ENCODE measurements around the gene WBP1. TPM values are rescaled to one million over a fixed set of nuclear protein-coding genes. Genes with fewer than 3 reads are reported as not detected.

The WBP1 gene
- total RNA-seq, 2 donors from 2014 or later = 65.0 to 87.7 TPM

DNA sequence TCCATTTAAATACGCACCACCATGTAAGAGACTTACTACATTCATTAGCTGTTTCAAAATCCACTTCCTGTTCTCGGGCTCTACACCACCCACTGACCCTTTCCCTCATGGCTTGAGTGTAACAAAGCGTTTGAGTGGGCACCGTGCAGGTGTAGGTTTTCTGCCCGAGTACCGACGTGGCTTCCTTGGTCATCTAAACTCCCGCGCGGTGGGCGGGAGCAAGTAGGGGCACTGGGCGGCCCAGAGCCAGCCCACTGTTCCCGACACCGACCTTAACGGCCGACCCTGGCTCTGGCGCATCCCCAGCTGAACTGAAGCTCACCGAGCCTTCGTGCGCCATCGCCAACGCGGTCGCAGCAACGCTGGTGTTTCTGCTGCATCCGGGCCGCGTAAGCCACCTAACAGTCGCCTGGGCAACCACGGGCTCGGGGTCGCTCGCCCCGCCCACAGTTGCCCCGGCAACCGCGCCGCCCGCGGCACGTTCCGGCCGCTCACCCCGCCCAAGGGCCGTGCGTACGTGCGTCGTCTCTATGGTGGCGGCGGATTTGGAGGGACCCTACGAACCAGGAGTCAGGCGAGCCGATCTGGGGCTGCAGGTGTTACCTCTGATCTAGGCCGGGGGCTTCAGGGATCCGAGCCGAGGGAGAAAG, 36.9 kb upstream of the WBP1 start, which contains the start of the genes C2orf81 and WDR54:
Gene C2orf81, minus strand, starts transcription at position 399 of the 650 bp plus-strand sequence. Its CDS starts 59 bp downstream, at position 340.
Gene WDR54, plus strand, starts transcription at position 510 of the 650 bp plus-strand sequence. CDS start 424 bp downstream, outside the sequence.
- peaks cover 42% of the 10 kb centered on the region for H3K4me1 Mint-ChIP-seq (ENCODE audit: low read depth)
- H3K27me3 Mint-ChIP-seq (ENCODE audit: low read depth) = no peaks in the 10 kb centered on the region
- peak; percentile 97 to 98 for ATAC-seq (replicated peaks in 1 of 2)
- peaks cover 2 to 4% of the 10 kb centered on the region in 2 donors for H3K36me3 Mint-ChIP-seq (ENCODE audit: insufficient read depth in 2 of 2)
- peak within 1 kb of the TSS; percentile 96 to 97 for H3K4me3 Mint-ChIP-seq
- DNase-seq = peak; percentile 96 to 97
- peak within 1 kb of the TSS; percentile 94 for H3K27ac Mint-ChIP-seq
- H3K9me3 Mint-ChIP-seq = no peaks in the 10 kb centered on the region

- H3K27ac Mint-ChIP-seq = no peak overlapping the region
- no peak for DNase-seq
- H3K9me3 Mint-ChIP-seq = no peaks in the 10 kb centered on the region
- no peak for ATAC-seq (replicated peaks in 1 of 2)
- peaks cover 37% of the 10 kb centered on the region for H3K4me1 Mint-ChIP-seq (ENCODE audit: low read depth)
- peak overlapping the region; percentile 96 to 97 for H3K4me3 Mint-ChIP-seq
- no peaks in the 10 kb centered on the region for H3K27me3 Mint-ChIP-seq (ENCODE audit: low read depth)
- H3K36me3 Mint-ChIP-seq (ENCODE audit: insufficient read depth in 2 of 2) = peaks cover 2 to 4% of the 10 kb centered on the region in 2 donors
These were observed 34.8 kb upstream of the WBP1 start for GRCh38 chr2:74423231-74424095.

- H3K36me3 Mint-ChIP-seq (ENCODE audit: insufficient read depth in 2 of 2) = peaks cover 2 to 4% of the 10 kb centered on the region in 2 donors
- no peak overlapping the region for H3K27ac Mint-ChIP-seq
These were observed 33.9 kb upstream of the WBP1 start for GRCh38 chr2:74424139-74424992.

DNA sequence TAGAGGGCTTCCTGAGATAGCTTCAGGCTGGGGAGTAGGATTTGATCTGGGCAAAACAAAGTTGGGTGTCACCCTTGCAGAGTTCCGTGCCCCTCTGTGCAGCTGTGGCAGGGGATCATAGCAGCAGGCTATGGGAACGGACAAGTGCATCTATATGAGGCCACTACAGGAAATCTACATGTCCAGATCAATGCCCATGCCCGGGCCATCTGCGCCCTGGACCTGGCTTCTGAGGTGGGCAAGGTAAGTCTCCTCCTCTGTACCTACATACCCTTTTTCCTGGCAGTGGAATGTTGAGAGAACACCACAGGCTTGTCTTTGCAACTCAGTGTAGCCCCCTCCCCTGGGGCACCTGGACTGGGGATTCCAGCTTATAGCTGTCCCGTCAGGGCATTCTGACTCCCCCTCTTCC, 33.2 kb upstream of the WBP1 start:
- DNase-seq (no peak), ATAC-seq (replicated peaks in 1 of 2) (no peak)
- H3K27ac Mint-ChIP-seq = no peak overlapping the region
- no peak overlapping the region for H3K4me3 Mint-ChIP-seq
- H3K27me3 Mint-ChIP-seq (ENCODE audit: low read depth) = no peaks in the 10 kb centered on the region
- H3K36me3 Mint-ChIP-seq (ENCODE audit: insufficient read depth in 2 of 2) = peaks cover 2 to 4% of the 10 kb centered on the region in 2 donors
- H3K9me3 Mint-ChIP-seq = no peaks in the 10 kb centered on the region
- peaks cover 33% of the 10 kb centered on the region for H3K4me1 Mint-ChIP-seq (ENCODE audit: low read depth)

More at GRCh38 chr2:74424139-74424992, 33.9 kb upstream of the WBP1 start:
- DNase-seq = no peak
- H3K4me3 Mint-ChIP-seq = no peak overlapping the region
- no peaks in the 10 kb centered on the region for H3K9me3 Mint-ChIP-seq
- H3K4me1 Mint-ChIP-seq (ENCODE audit: low read depth) = peaks cover 37% of the 10 kb centered on the region
- no peaks in the 10 kb centered on the region for H3K27me3 Mint-ChIP-seq (ENCODE audit: low read depth)
- no peak for ATAC-seq (replicated peaks in 1 of 2)

DNA sequence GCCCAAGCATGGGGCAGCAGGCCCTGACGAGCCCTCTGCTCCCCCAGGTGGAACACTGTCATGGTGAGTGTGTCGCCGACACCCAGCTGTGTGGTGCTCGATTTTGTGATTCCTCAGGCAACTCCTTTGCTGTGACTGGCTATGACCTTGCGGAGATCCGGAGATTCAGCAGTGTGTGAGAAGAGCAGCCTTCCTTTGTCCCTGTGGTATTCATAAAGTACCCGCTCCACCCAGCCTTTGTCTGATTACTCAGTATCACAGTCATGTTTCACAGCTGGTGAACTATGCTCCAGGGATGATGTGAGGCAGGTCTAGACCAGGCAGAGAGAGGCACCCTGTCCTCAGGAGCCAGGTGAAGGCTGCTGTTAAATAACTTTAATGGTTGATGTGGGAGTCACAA, 32.7 kb upstream of the WBP1 start:
- DNase-seq (no peak), ATAC-seq (replicated peaks in 1 of 2) (no peak)
- Mint-ChIP-seq H3K4me1 (ENCODE audit: low read depth) (peaks cover 28% of the 10 kb centered on the region), H3K27me3 (ENCODE audit: low read depth) (no peaks in the 10 kb centered on the region), H3K27ac (no peak overlapping the region), H3K36me3 (ENCODE audit: insufficient read depth in 2 of 2) (peaks cover 2 to 4% of the 10 kb centered on the region in 2 donors), H3K4me3 (no peak overlapping the region), H3K9me3 (no peaks in the 10 kb centered on the region)

- Mint-ChIP-seq H3K9me3 (no peaks in the 10 kb centered on the region), H3K36me3 (ENCODE audit: insufficient read depth in 2 of 2) (peaks cover 2 to 4% of the 10 kb centered on the region in 2 donors), H3K4me1 (ENCODE audit: low read depth) (peaks cover 21% of the 10 kb centered on the region), H3K27ac (no peak overlapping the region), H3K4me3 (no peak overlapping the region), H3K27me3 (ENCODE audit: low read depth) (no peaks in the 10 kb centered on the region)
- ATAC-seq (replicated peaks in 1 of 2) = no peak
- no peak for DNase-seq
These were observed 32.0 kb upstream of the WBP1 start for GRCh38 chr2:74426181-74426758.

DNA sequence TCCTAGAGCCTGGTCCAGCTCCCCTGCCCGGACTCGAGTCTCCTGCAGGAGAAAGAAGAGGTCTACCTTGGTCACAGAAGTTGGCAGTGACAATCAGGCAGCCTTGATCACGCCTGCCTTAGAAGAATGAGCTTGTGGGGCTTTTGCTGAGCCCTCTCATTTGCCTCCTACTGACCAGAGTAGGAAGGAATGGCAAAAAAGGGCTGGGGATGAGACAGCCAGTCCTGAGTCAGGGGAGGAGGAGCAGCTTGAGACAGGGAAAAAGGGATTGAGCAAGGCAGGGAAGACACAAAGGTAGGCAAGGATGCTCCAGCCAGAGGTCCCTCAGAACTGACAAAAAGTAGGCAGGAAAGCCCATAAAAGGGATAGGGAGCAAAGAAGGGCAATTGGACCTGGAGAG, 30.7 kb upstream of the WBP1 start:
- no peak for ATAC-seq (replicated peaks in 1 of 2)
- Mint-ChIP-seq H3K4me1 (ENCODE audit: low read depth) (peaks cover 13% of the 10 kb centered on the region), H3K27me3 (ENCODE audit: low read depth) (no peaks in the 10 kb centered on the region), H3K4me3 (no peak overlapping the region), H3K36me3 (ENCODE audit: insufficient read depth in 2 of 2) (peaks cover 2 to 4% of the 10 kb centered on the region in 2 donors), H3K27ac (no peak overlapping the region), H3K9me3 (no peaks in the 10 kb centered on the region)
- DNase-seq = no peak

DNA sequence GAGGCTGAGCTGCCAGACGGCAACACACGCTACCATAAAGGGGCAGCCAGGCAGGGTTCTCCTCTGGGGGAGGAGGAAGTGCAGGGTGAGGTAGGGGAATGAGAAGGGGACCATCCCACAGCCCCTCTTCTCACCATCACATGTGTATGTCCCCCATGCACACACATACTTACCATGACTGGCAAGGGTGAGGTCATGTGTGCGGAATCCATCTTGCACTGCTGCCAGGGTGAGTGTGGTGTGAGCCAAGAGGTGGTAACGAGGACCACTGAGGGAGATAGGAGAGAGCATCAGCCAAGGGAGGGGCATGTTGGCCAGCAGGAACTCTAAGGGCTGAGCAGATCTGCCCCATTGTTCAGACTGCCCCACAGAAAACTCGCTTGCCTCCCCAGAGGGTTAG, 29.6 kb upstream of the WBP1 start:
- Mint-ChIP-seq H3K27me3 (ENCODE audit: low read depth) (no peaks in the 10 kb centered on the region), H3K9me3 (no peaks in the 10 kb centered on the region), H3K36me3 (ENCODE audit: insufficient read depth in 2 of 2) (peaks cover 0 to 4% of the 10 kb centered on the region in 2 donors), H3K27ac (no peak overlapping the region), H3K4me3 (no peak overlapping the region), H3K4me1 (ENCODE audit: low read depth) (peaks cover 1% of the 10 kb centered on the region)
- ATAC-seq (replicated peaks in 1 of 2) (no peak), DNase-seq (no peak)

- ATAC-seq (replicated peaks in 1 of 2) = no peak
- no peak for DNase-seq
- H3K9me3 Mint-ChIP-seq = no peaks in the 10 kb centered on the region
- no peaks in the 10 kb centered on the region for H3K4me1 Mint-ChIP-seq (ENCODE audit: low read depth)
- H3K4me3 Mint-ChIP-seq = no peak overlapping the region
- no peaks in the 10 kb centered on the region for H3K27me3 Mint-ChIP-seq (ENCODE audit: low read depth)
- H3K36me3 Mint-ChIP-seq (ENCODE audit: insufficient read depth in 2 of 2) = peaks cover 0 to 4% of the 10 kb centered on the region in 2 donors
- H3K27ac Mint-ChIP-seq = no peak overlapping the region
These were observed 28.5 kb upstream of the WBP1 start for GRCh38 chr2:74429487-74430451.

- peaks cover 0 to 2% of the 10 kb centered on the region in 2 donors for H3K36me3 Mint-ChIP-seq (ENCODE audit: insufficient read depth in 2 of 2)
- H3K4me3 Mint-ChIP-seq = no peak overlapping the region
- H3K27me3 Mint-ChIP-seq (ENCODE audit: low read depth) = no peaks in the 10 kb centered on the region
- no peak overlapping the region for H3K27ac Mint-ChIP-seq
- no peaks in the 10 kb centered on the region for H3K9me3 Mint-ChIP-seq
- H3K4me1 Mint-ChIP-seq (ENCODE audit: low read depth) = no peaks in the 10 kb centered on the region
- ATAC-seq (replicated peaks in 1 of 2) (no peak), DNase-seq (no peak)
These were observed 27.7 kb upstream of the WBP1 start for GRCh38 chr2:74430502-74430901.

DNA sequence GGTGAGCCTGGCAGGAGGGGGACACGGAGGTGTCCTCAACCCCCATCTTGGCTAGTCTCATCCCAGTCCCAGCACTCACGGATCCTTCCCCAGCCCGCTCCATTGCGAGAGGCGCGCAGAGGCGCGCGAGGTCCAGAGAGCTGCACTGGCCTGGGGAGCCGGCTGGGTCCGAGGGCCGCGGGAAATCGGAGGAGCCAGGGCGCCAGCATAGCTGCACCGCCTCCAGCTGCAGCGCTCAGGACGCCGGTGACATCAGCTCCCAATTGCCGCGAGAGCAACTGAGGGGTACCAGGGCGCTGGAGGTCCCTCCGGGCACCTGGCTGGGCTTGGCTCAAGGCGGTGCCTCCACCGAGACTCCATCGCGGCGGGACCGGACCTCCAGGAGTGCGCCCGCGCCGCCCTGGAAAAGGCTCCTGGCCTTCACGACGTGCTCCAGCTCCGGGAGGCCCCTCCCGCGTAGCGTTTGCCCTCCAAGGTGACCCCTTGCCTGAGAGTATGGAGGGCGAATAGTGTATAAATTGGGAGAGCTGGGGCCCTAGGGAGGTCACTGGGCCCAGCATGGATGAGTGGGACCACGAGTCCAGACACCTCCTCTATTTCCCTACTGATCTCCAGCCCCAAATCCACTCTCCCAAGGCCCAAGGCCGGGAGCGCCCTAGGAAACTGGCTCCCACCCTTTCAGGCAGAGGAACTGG, 22.0 kb upstream of the WBP1 start:
- no peaks in the 10 kb centered on the region for H3K9me3 Mint-ChIP-seq
- H3K4me1 Mint-ChIP-seq (ENCODE audit: low read depth) = peaks cover 10% of the 10 kb centered on the region
- ATAC-seq (replicated peaks in 1 of 2) = no peak
- no peaks in the 10 kb centered on the region for H3K36me3 Mint-ChIP-seq (ENCODE audit: insufficient read depth in 2 of 2)
- no peak overlapping the region for H3K4me3 Mint-ChIP-seq
- no peak overlapping the region for H3K27ac Mint-ChIP-seq
- DNase-seq = no peak
- H3K27me3 Mint-ChIP-seq (ENCODE audit: low read depth) = peaks cover 29% of the 10 kb centered on the region

Data from activated T-cell treated with anti-CD3 and anti-CD28 coated beads, Interleukin-2, amount 50 U/mL, for 72 hours (primary cell).